Gastrocnemius medialis (tissue), 4 donors: ENCODE measurements around the gene SMARCAL1. TPM values are rescaled to one million over a fixed set of nuclear protein-coding genes. Genes with fewer than 3 reads are reported as not detected.
"Not testable (repeated sequence)": the region's sequence is repeated elsewhere in the genome, so short reads cannot be mapped to it uniquely, and the experiment has no call there.

Source experiments
- ATAC-seq, 2 donors: fragments of 150-250 bp; one replicate each; pipeline ENCODE4 v1.9.1; 2016
- DNase-seq, 2 donors: peaks; one replicate each; pipeline ENCODE4 v3.0.0-alpha.2; 2019
- H3K27ac ChIP-seq, 4 donors: fragments of 200-600 bp; sonication (generic); 1 replicate in 1 of 4; 2 replicates in 3 of 4; pipeline ENCODE4 v1.5.1; 2016 to 2018; ENCODE audit warnings: mild to moderate bottlenecking in 2 of 4, moderate library complexity in 1 of 4
- H3K27me3 ChIP-seq, 3 donors: fragments of 200-600 bp; sonication (generic) in 2 of 3; 1 replicate in 1 of 3; 2 replicates in 2 of 3; pipeline versions ENCODE4 v1.5.1 to v1.6.0; 2016 to 2019; ENCODE audit warnings: mild to moderate bottlenecking in 1 of 3, moderate library complexity in 1 of 3
- H3K36me3 ChIP-seq, 2 donors: fragments of 200-600 bp; sonication (generic) in 1 of 2; one replicate each; pipeline ENCODE4 v1.5.1; 2017 to 2018
- H3K4me1 ChIP-seq, 2 donors: fragments of 200-600 bp; sonication (generic) in 1 of 2; one replicate each; pipeline ENCODE4 v1.5.1; 2016 to 2017; ENCODE audit warnings: mild to moderate bottlenecking in 2 of 2
- H3K4me3 ChIP-seq, 4 donors: fragments of 200-600 bp; sonication (generic) in 3 of 4; 1 replicate in 1 of 4; 2 replicates in 3 of 4; pipeline ENCODE4 v1.5.1; 2016 to 2019; ENCODE audit warnings: mild to moderate bottlenecking in 2 of 4
- H3K9me3 ChIP-seq, 3 donors: fragments of 200-600 bp; sonication (generic) in 2 of 3; 1 replicate in 1 of 3; 2 replicates in 2 of 3; pipeline ENCODE4 v1.5.1; 2016 to 2019
- CTCF ChIP-seq, 5 experiments: fragments of 450-650 bp in 3 of 5; fragments of 200-600 bp in 2 of 5; sonication (generic) in 2 of 5; IDR thresholded peaks in 4 of 5; conservative IDR thresholded peaks in 1 of 5; 1 replicate in 4 of 5; 2 replicates in 1 of 5; pipeline ENCODE4 v1.5.1; 2016 to 2019; ENCODE audit warnings: antibody characterized with exemption in 5 of 5, mild to moderate bottlenecking in 3 of 5, moderate library complexity in 3 of 5
- POLR2A ChIP-seq, 2 donors: fragments of 450-650 bp; IDR thresholded peaks; one replicate each; pipeline ENCODE4 v1.6.1; 2017; ENCODE audit warnings: antibody characterized with exemption in 2 of 2, mild to moderate bottlenecking in 2 of 2, moderate library complexity in 2 of 2
- in situ Hi-C, 4 donors: fragments of 200-750 bp; cut with MboI; loops; one replicate each; pipeline versions ENCODE4 v1.15.0 to v1.8.0; 2017; ENCODE audit warnings: low sequenced_read_pairs in 4 of 4
- intact Hi-C: fragments of 100-400 bp; cut with DNase I; formaldehyde crosslinking; loops from one replicate; pipeline ENCODE4 v1.15.1; 2023; ENCODE audit warnings: low total_unique reads
- total RNA-seq, 4 donors: library from RNA; depleted of rRNA; stranded (reverse); fragments of >200 nt; gene quantifications; one replicate each; pipeline versions ENCODE4 v1.1.0 to v1.2.3, GENCODE V29; 2016

The SMARCAL1 gene
- total RNA-seq, 4 donors from 2014 or later = 5.8 to 20.7 (median 7.8) TPM

GRCh38 chr2:216517447-216518225 lies 105.4 kb downstream of the SMARCAL1 start:
- no peak overlapping the region for H3K4me3 ChIP-seq
- H3K27me3 ChIP-seq = no peaks in the 10 kb centered on the region
- no peak overlapping the region for H3K27ac ChIP-seq
- intact Hi-C loops = no loop called here
- no peaks in the 10 kb centered on the region for H3K36me3 ChIP-seq
- ATAC-seq (no peak), DNase-seq (no peak)
- in situ Hi-C loops = loop anchor here (5.0 to 25.0 kb wide), 5 partner anchors 150 to 1220 kb away; no protein-coding TSS in a partner anchor
- H3K4me1 ChIP-seq = peaks cover 0 to 4% of the 10 kb centered on the region in 2 donors
- TF ChIP-seq CTCF (IDR thresholded peaks at IDR 0.05 in 4 of 5, conservative IDR thresholded peaks at IDR 0.05 in 1 of 5) (no peak), POLR2A (IDR thresholded peaks at IDR 0.05) (no peak)
- no peaks in the 10 kb centered on the region for H3K9me3 ChIP-seq

- in situ Hi-C loops (loop anchor here (5.0 to 25.0 kb wide), 5 partner anchors 149 to 1219 kb away; no protein-coding TSS in a partner anchor), intact Hi-C loops (loop anchor here (1.0 kb wide), 2 partner anchors 148 to 992 kb away; no protein-coding TSS in a partner anchor)
- not testable (repeated sequence) for DNase-seq, H3K9me3 ChIP-seq, H3K27ac ChIP-seq, H3K36me3 ChIP-seq, H3K27me3 ChIP-seq, ATAC-seq, H3K4me1 ChIP-seq, H3K4me3 ChIP-seq
Measured at GRCh38 chr2:216518566-216519119, 106.4 kb downstream of the SMARCAL1 start.

GRCh38 chr2:216519154-216519762 lies 107.0 kb downstream of the SMARCAL1 start:
- ATAC-seq (peak; percentile 82 to 93), DNase-seq (peak; percentile 36 to 48)
- intact Hi-C loops = loop anchor here (1.0 kb wide), 2 partner anchors 147 to 991 kb away; no protein-coding TSS in a partner anchor
- in situ Hi-C loops = loop anchor here (5.0 to 25.0 kb wide), 5 partner anchors 148 to 1218 kb away; no protein-coding TSS in a partner anchor
- Histone ChIP-seq H3K4me1 (peaks cover 0 to 4% of the 10 kb centered on the region in 2 donors), H3K4me3 (no peak overlapping the region), H3K9me3 (no peaks in the 10 kb centered on the region), H3K27ac (no peak overlapping the region), H3K36me3 (no peaks in the 10 kb centered on the region), H3K27me3 (no peaks in the 10 kb centered on the region)
- TF ChIP-seq POLR2A (IDR thresholded peaks at IDR 0.05) (no peak), CTCF (IDR thresholded peaks at IDR 0.05 in 4 of 5, conservative IDR thresholded peaks at IDR 0.05 in 1 of 5) (peak; percentile 69 to 79 (median 75))

GRCh38 chr2:216520112-216520511 lies 107.8 kb downstream of the SMARCAL1 start:
- in situ Hi-C loops = loop anchor here in 3 of 4 donors (25.0 kb wide), 3 partner anchors 642 to 1217 kb away; no protein-coding TSS in a partner anchor
- peaks cover 0 to 4% of the 10 kb centered on the region in 2 donors for H3K4me1 ChIP-seq
- no peaks in the 10 kb centered on the region for H3K27me3 ChIP-seq
- TF ChIP-seq CTCF (IDR thresholded peaks at IDR 0.05 in 4 of 5, conservative IDR thresholded peaks at IDR 0.05 in 1 of 5) (no peak), POLR2A (IDR thresholded peaks at IDR 0.05) (no peak)
- ATAC-seq (no peak), DNase-seq (no peak)
- H3K27ac ChIP-seq = no peak overlapping the region
- no peaks in the 10 kb centered on the region for H3K9me3 ChIP-seq
- no peaks in the 10 kb centered on the region for H3K36me3 ChIP-seq
- intact Hi-C loops = loop anchor here (5.0 kb wide), 1 partner anchor 1192 kb away; no protein-coding TSS in a partner anchor
- no peak overlapping the region for H3K4me3 ChIP-seq
